GM12878 (cell line): Measurements from ENCODE around the gene DNAAF5. TPM values are rescaled to one million over a fixed set of nuclear protein-coding genes. Genes with fewer than 3 reads are reported as not detected.

Experiments used
- ATAC-seq: fragments of 200-7000 bp; cut with Tn5 transposase; 3 replicates; pipeline ENCODE4 v1.9.1; 2020; ENCODE audit warnings: mild to moderate bottlenecking, moderate library complexity
- BruUV-seq: library from RNA; stranded (reverse); fragments of 400-500 nt; replicated peaks from 2 replicates; lab custom pipeline; 2021; lab: Mats Ljungman, UMichigan
- CTCF ChIA-PET: fragments of 300-600 bp; sonication (Branson Sonifier 250); formaldehyde crosslinking; extraction: SDS; loops from one replicate; lab custom pipeline; 2021; ENCODE audit warnings: inconsistent platforms; lab: Yijun Ruan, JAX
- POLR2A ChIA-PET: fragments of 350-600 bp; formaldehyde crosslinking; extraction: SDS; loops from one replicate; lab custom pipeline; 2021; ENCODE audit warnings: inconsistent platforms; lab: Charles Lee
- RAD21 ChIA-PET: fragments of 300-600 bp; sonication (Branson Sonifier 250); formaldehyde crosslinking; loops from one replicate; lab custom pipeline; 2023; ENCODE audit warnings: antibody characterized with exemption; ENCODE audit not compliant: unreplicated experiment; lab: Charles Lee
- SMC1A ChIA-PET: fragments of 300-600 bp; sonication (Branson Sonifier 250); formaldehyde crosslinking; loops from one replicate; lab custom pipeline; 2023; ENCODE audit not compliant: unreplicated experiment, uncharacterized antibody; lab: Charles Lee
- DNase-seq: peaks from one replicate; pipeline ENCODE4 v3.0.0-alpha.2; 2011; ENCODE audit warnings: low read depth, low spot score
- FAIRE-seq: peaks from 3 replicates; lab custom pipeline; 2011; peaks lifted over from hg19 to GRCh38; lab: Jason Lieb, UNC
- H2AFZ ChIP-seq: 2 replicates; pipeline ENCODE4 v1.6.0; 2011; ENCODE audit warnings: low read depth, low read length, control low read depth; ENCODE audit not compliant: control insufficient read depth
- H3K27ac ChIP-seq: 2 replicates; pipeline ENCODE4 v1.5.1; 2011; ENCODE audit warnings: control low read depth; ENCODE audit not compliant: control insufficient read depth, insufficient read depth
- H3K27me3 ChIP-seq, 2 experiments: replicated peaks in 1 of 2; 2 replicates each; pipeline versions ENCODE4 v1.6.0 to v1.6.1; 2011; ENCODE audit warnings: low read length in 1 of 2; ENCODE audit not compliant: control insufficient read depth in 2 of 2, insufficient read depth in 2 of 2
- H3K36me3 ChIP-seq, 2 experiments: 2 replicates each; pipeline ENCODE4 v1.5.1; 2011; ENCODE audit warnings: low read length in 1 of 2; ENCODE audit not compliant: control insufficient read depth in 2 of 2, insufficient read depth in 2 of 2
- H3K4me1 ChIP-seq: 2 replicates; pipeline ENCODE4 v1.6.1; 2011; ENCODE audit warnings: mild to moderate bottlenecking, low read length, moderate library complexity, mixed read lengths; ENCODE audit not compliant: control insufficient read depth, insufficient read depth
- H3K4me2 ChIP-seq: 2 replicates; pipeline ENCODE4 v1.6.0; 2011; ENCODE audit warnings: control low read depth; ENCODE audit not compliant: control insufficient read depth, insufficient read depth
- H3K4me3 ChIP-seq: fragments of 200-600 bp; sonication (generic); 2 replicates; pipeline ENCODE4 v1.5.1; 2016
- H3K79me2 ChIP-seq: 2 replicates; pipeline ENCODE4 v1.6.0; 2011; ENCODE audit warnings: low read length; ENCODE audit not compliant: control insufficient read depth, insufficient read depth
- H3K9ac ChIP-seq: 2 replicates; pipeline ENCODE4 v1.8.0; 2011; ENCODE audit warnings: low read length, control low read depth, mixed read lengths; ENCODE audit not compliant: control insufficient read depth, insufficient read depth
- H3K9me3 ChIP-seq: replicated peaks from 3 replicates; pipeline ENCODE4 v1.5.1; 2011; ENCODE audit warnings: mild to moderate bottlenecking, low read length; ENCODE audit not compliant: control insufficient read depth, insufficient read depth
- H4K20me1 ChIP-seq: 2 replicates; pipeline ENCODE4 v1.6.0; 2011; ENCODE audit not compliant: control insufficient read depth, insufficient read depth
- BACH1 ChIP-seq: fragments of 450-650 bp; IDR thresholded peaks from 2 replicates; pipeline ENCODE4 v1.6.1; 2017; ENCODE audit warnings: mild to moderate bottlenecking, borderline replicate concordance
- HDAC6 ChIP-seq: fragments of 200-600 bp; sonication (generic); IDR thresholded peaks from one replicate; pipeline ENCODE4 v1.8.0; 2017; ENCODE audit warnings: antibody characterized with exemption; ENCODE audit not compliant: unreplicated experiment
- HDGF ChIP-seq: fragments of 450-650 bp; IDR thresholded peaks from 2 replicates; pipeline ENCODE4 v1.6.1; 2016; ENCODE audit warnings: antibody characterized with exemption
- IRF3 ChIP-seq: fragments of 450-650 bp; IDR thresholded peaks from 2 replicates; pipeline ENCODE4 v1.6.1; 2014; ENCODE audit warnings: mild to moderate bottlenecking
- NFIC ChIP-seq: IDR thresholded peaks from 2 replicates; pipeline ENCODE4 v1.6.1; 2012; ENCODE audit warnings: low read depth, mild to moderate bottlenecking, inconsistent platforms, low read length, moderate library complexity
- NFXL1 ChIP-seq: fragments of 450-650 bp; IDR thresholded peaks from 2 replicates; pipeline ENCODE4 v1.6.1; 2017; ENCODE audit warnings: antibody characterized with exemption, mild to moderate bottlenecking, borderline replicate concordance
- NR2C1 ChIP-seq: fragments of 450-650 bp; IDR thresholded peaks from 2 replicates; pipeline ENCODE4 v1.6.1; 2017; ENCODE audit warnings: antibody characterized with exemption, mild to moderate bottlenecking, moderate library complexity
- PML ChIP-seq: IDR thresholded peaks from 2 replicates; pipeline ENCODE4 v1.6.1; 2012; ENCODE audit warnings: low read length, inconsistent platforms
- SKIL ChIP-seq: fragments of 450-650 bp; IDR thresholded peaks from 2 replicates; pipeline ENCODE4 v1.6.1; 2017; ENCODE audit warnings: mild to moderate bottlenecking, low read depth, inconsistent platforms; ENCODE audit not compliant: poor library complexity, severe bottlenecking
- SMC3 ChIP-seq: IDR thresholded peaks from 2 replicates; pipeline ENCODE4 v1.6.1; 2011; ENCODE audit warnings: low read length, improper control_type of control experiment, borderline replicate concordance
- WRNIP1 ChIP-seq: IDR thresholded peaks from 2 replicates; pipeline ENCODE4 v1.6.1; 2011; ENCODE audit warnings: low read depth, low read length, improper control_type of control experiment, borderline replicate concordance
- WGBS: methylation state at CpG from one replicate; pipeline ENCODE4 v1.1.6; 2016; ENCODE audit warnings: low lambda C conversion rate; ENCODE audit not compliant: insufficient replicate concordance, insufficient coverage; ENCODE audit errors: missing lambda C conversion rate; 5-methylcytosine and 5-hydroxymethylcytosine counted together
- in situ Hi-C: fragments of 300-500 bp; cut with MboI; formaldehyde crosslinking; loops from 9 replicates; pipeline ENCODE4 v1.14.3; 2018; ENCODE audit warnings: mixed read lengths
- intact Hi-C: fragments of 100-400 bp; cut with micrococcal nuclease; formaldehyde crosslinking; loops from one replicate; pipeline ENCODE4 v1.14.2; 2022; ENCODE audit not compliant: unreplicated experiment
- polyA plus RNA-seq, 11 experiments: library from polyadenylated mRNA; depleted of rRNA in 4 of 11; unstranded in 6 of 11; stranded (reverse) in 5 of 11; fragments of >200 nt; fragmentation: Nextera tagmentation in 4 of 11; fragmentation: Illumina TruSeq in 1 of 11; extraction: Ambion mirVana in 4 of 11; extraction: Trizol in 1 of 11; gene quantifications; 1 replicate in 1 of 11; 2 replicates in 10 of 11; pipeline versions ENCODE4 v1.2.1 to v1.2.3, GENCODE V29; 2011 to 2016; ENCODE audit warnings: inconsistent platforms in 2 of 11, missing spikeins in 2 of 11, low read depth in 1 of 11
- total RNA-seq, 4 experiments: library from RNA; depleted of rRNA in 3 of 4; stranded (reverse); fragments of >200 nt in 3 of 4; fragmentation: Illumina TruSeq in 1 of 4; extraction: Trizol in 1 of 4; gene quantifications; 2 replicates each; pipeline versions ENCODE4 v1.2.1 to v1.2.3, GENCODE V29; 2013 to 2021
- TF ChIP-seq, protein P1 (sequence below): fragments of 150-350 bp; IDR thresholded peaks from 2 replicates; pipeline ENCODE4 v1.6.1; 2016; ENCODE audit warnings: low read depth, low read length
- TF ChIP-seq, protein P2 (sequence below): fragments of 450-650 bp; IDR thresholded peaks from 2 replicates; pipeline ENCODE4 v1.6.1; 2017; ENCODE audit warnings: low read depth, mild to moderate bottlenecking, moderate library complexity

DNAAF5 gene
- total and polyA plus RNA-seq, 10 of the 15 experiments (the other 5 are each of a cell fraction or from before 2014, with no cell fraction given): 1.8 to 38.3 (median 9.2) TPM

GRCh38 chr7:791519-791918, 65.0 kb downstream of the DNAAF5 start:
- no peak for FAIRE-seq
- POLR2A ChIA-PET: no interaction called here
- ATAC-seq: no peak
- TF ChIP-seq BACH1 (no peak), SMC3 (no peak), HDAC6 (no peak), SKIL (no peak), NR2C1 (no peak), PML (no peak), WRNIP1 (no peak), IRF3 (no peak), NFXL1 (no peak), NFIC (no peak), HDGF (no peak)
- TF ChIP-seq, protein P1, sequence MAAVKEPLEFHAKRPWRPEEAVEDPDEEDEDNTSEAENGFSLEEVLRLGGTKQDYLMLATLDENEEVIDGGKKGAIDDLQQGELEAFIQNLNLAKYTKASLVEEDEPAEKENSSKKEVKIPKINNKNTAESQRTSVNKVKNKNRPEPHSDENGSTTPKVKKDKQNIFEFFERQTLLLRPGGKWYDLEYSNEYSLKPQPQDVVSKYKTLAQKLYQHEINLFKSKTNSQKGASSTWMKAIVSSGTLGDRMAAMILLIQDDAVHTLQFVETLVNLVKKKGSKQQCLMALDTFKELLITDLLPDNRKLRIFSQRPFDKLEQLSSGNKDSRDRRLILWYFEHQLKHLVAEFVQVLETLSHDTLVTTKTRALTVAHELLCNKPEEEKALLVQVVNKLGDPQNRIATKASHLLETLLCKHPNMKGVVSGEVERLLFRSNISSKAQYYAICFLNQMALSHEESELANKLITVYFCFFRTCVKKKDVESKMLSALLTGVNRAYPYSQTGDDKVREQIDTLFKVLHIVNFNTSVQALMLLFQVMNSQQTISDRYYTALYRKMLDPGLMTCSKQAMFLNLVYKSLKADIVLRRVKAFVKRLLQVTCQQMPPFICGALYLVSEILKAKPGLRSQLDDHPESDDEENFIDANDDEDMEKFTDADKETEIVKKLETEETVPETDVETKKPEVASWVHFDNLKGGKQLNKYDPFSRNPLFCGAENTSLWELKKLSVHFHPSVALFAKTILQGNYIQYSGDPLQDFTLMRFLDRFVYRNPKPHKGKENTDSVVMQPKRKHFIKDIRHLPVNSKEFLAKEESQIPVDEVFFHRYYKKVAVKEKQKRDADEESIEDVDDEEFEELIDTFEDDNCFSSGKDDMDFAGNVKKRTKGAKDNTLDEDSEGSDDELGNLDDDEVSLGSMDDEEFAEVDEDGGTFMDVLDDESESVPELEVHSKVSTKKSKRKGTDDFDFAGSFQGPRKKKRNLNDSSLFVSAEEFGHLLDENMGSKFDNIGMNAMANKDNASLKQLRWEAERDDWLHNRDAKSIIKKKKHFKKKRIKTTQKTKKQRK: no peak
- TF ChIP-seq, protein P2, sequence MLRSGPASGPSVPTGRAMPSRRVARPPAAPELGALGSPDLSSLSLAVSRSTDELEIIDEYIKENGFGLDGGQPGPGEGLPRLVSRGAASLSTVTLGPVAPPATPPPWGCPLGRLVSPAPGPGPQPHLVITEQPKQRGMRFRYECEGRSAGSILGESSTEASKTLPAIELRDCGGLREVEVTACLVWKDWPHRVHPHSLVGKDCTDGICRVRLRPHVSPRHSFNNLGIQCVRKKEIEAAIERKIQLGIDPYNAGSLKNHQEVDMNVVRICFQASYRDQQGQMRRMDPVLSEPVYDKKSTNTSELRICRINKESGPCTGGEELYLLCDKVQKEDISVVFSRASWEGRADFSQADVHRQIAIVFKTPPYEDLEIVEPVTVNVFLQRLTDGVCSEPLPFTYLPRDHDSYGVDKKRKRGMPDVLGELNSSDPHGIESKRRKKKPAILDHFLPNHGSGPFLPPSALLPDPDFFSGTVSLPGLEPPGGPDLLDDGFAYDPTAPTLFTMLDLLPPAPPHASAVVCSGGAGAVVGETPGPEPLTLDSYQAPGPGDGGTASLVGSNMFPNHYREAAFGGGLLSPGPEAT: no peak

More at GRCh38 chr7:791519-791918, 65.0 kb downstream of the DNAAF5 start:
- Histone ChIP-seq H3K4me3 (no peak overlapping the region), H3K27me3 (no peaks in the 10 kb centered on the region), H3K4me2 (no peak overlapping the region), H4K20me1 (no peaks in the 10 kb centered on the region), H2AFZ (no peak overlapping the region), H3K79me2 (no peaks in the 10 kb centered on the region), H3K9me3 (no peaks in the 10 kb centered on the region; the same call in 2 of the 3 replicates), H3K27ac (no peak overlapping the region), H3K36me3 (no peaks in the 10 kb centered on the region), H3K9ac (no peak overlapping the region), H3K4me1 (no peaks in the 10 kb centered on the region)
- BruUV-seq: no TSS peak
- intact Hi-C loops: no loop called here
- CTCF ChIA-PET: interaction anchor here (7.2 kb wide), 1 partner anchor 81 kb away, joined by 79 read pairs; no protein-coding TSS in a partner anchor
- RAD21 ChIA-PET: interaction anchor here (1.2 kb wide), 1 partner anchor 21 kb away, joined by 3 read pairs; no protein-coding TSS in a partner anchor
- SMC1A ChIA-PET: interaction anchor here (2.4 kb wide), 1 partner anchor 82 kb away, joined by 15 read pairs; no protein-coding TSS in a partner anchor
- no peak for DNase-seq
- in situ Hi-C loops: no loop called here
- WGBS: 94% methylated on average over 5 of the region's 5 CpGs
